OCI-LY1 (cell line): ENCODE results near the gene CPSF4L.
A peak's percentile ranks its signal among the peaks of the same experiment; 100 is the strongest.

Experiments used
- H2AFZ ChIP-seq: fragments of 200-600 bp; sonication (generic), shearing (Covaris generic); 2 replicates; pipeline ENCODE4 v1.6.0; 2014; ENCODE audit warnings: antibody characterized with exemption, mild to moderate bottlenecking, low read length
- H3F3A ChIP-seq: fragments of 200-600 bp; sonication (generic), shearing (Covaris generic); 2 replicates; pipeline ENCODE4 v1.6.0; 2014; ENCODE audit warnings: mild to moderate bottlenecking, antibody characterized with exemption, low read length, moderate library complexity; ENCODE audit not compliant: insufficient read depth
- H3K27ac ChIP-seq: fragments of 200-600 bp; sonication (generic); 2 replicates; pipeline ENCODE4 v1.5.1; 2014; ENCODE audit warnings: low read length, mixed run types, mild to moderate bottlenecking, low read depth; ENCODE audit not compliant: poor library complexity, severe bottlenecking
- H3K27me3 ChIP-seq: fragments of 200-600 bp; sonication (generic); 2 replicates; pipeline ENCODE4 v1.6.0; 2014; ENCODE audit warnings: antibody characterized with exemption, mild to moderate bottlenecking, low read length, moderate library complexity; ENCODE audit not compliant: insufficient read depth
- H3K36me3 ChIP-seq: fragments of 200-600 bp; sonication (generic); 2 replicates; pipeline ENCODE4 v1.6.1; 2014; ENCODE audit warnings: mild to moderate bottlenecking, antibody characterized with exemption, low read length, moderate library complexity, mixed read lengths; ENCODE audit not compliant: insufficient read depth
- H3K4me1 ChIP-seq: fragments of 200-600 bp; sonication (generic); 2 replicates; pipeline ENCODE4 v1.5.1; 2014; ENCODE audit warnings: mild to moderate bottlenecking, low read length, moderate library complexity; ENCODE audit not compliant: insufficient read depth, severe bottlenecking
- H3K4me2 ChIP-seq: fragments of 200-600 bp; sonication (generic), shearing (Covaris generic); 2 replicates; pipeline ENCODE4 v1.6.1; 2014; ENCODE audit warnings: low read length
- H3K4me3 ChIP-seq: fragments of 200-600 bp; sonication (generic); 2 replicates; pipeline ENCODE4 v1.5.1; 2014; ENCODE audit warnings: low read length, low read depth, mild to moderate bottlenecking, mixed read lengths; ENCODE audit not compliant: poor library complexity, severe bottlenecking
- H3K79me2 ChIP-seq: fragments of 200-600 bp; shearing (Covaris generic); 2 replicates; pipeline ENCODE4 v1.6.1; 2016; ENCODE audit warnings: mixed run types, low read length, mixed read lengths; ENCODE audit not compliant: insufficient read depth
- H3K9ac ChIP-seq: fragments of 200-600 bp; sonication (generic), shearing (Covaris generic); 2 replicates; pipeline ENCODE4 v1.6.1; 2014; ENCODE audit warnings: mild to moderate bottlenecking, low read length, mixed read lengths
- H3K9me2 ChIP-seq: fragments of 200-600 bp; sonication (generic), shearing (Covaris generic); 2 replicates; pipeline ENCODE4 v1.6.1; 2014; ENCODE audit warnings: low read depth, mild to moderate bottlenecking, low read length, mixed read lengths
- H3K9me3 ChIP-seq: fragments of 200-600 bp; shearing (Covaris generic); 2 replicates; pipeline ENCODE4 v1.6.1; 2014; ENCODE audit warnings: low read length, mixed read lengths
- H4K20me1 ChIP-seq: fragments of 200-600 bp; sonication (generic), shearing (Covaris generic); 2 replicates; pipeline ENCODE4 v1.6.0; 2016; ENCODE audit warnings: mild to moderate bottlenecking, low read length; ENCODE audit not compliant: insufficient read depth
- EZH2 ChIP-seq: fragments of 200-600 bp; sonication (generic), shearing (Covaris generic); IDR thresholded peaks from 2 replicates; pipeline ENCODE4 v1.8.0; 2017; ENCODE audit warnings: borderline replicate concordance, mixed run types, mild to moderate bottlenecking, antibody characterized with exemption, low read length, moderate library complexity, mixed read lengths
- TF ChIP-seq, protein P1 (sequence below): fragments of 200-600 bp; sonication (generic), shearing (Covaris generic); IDR thresholded peaks from 2 replicates; pipeline ENCODE4 v1.5.1; 2017; ENCODE audit warnings: mild to moderate bottlenecking, antibody characterized with exemption, low read length, moderate library complexity, mixed read lengths

The CPSF4L gene

DNA sequence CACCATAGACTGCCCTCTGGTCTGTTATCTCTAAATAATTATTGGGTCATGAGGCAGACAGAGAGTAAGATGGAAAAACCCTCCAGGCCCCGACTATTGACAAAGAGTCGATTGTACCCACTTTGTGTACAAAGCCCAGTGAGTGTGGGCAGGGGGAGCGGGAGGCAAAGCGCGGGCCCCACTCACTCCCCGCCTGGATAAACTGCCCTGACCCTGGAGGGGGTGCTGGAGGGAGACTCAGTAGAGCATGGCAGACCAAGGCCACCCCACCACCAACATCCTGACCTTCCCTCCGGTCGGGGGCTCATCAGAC lies 11.2 kb upstream of the CPSF4L start:
- no peaks in the 10 kb centered on the region for H3F3A ChIP-seq
- H3K9me3 ChIP-seq, result no peaks in the 10 kb centered on the region
- no peaks in the 10 kb centered on the region for H3K36me3 ChIP-seq
- no peak overlapping the region for H3K9ac ChIP-seq
- H3K4me2 ChIP-seq, result no peak overlapping the region
- H2AFZ ChIP-seq, result no peak overlapping the region
- H3K27ac ChIP-seq, result no peak overlapping the region
- no peaks in the 10 kb centered on the region for H3K4me1 ChIP-seq
- no peaks in the 10 kb centered on the region for H4K20me1 ChIP-seq
- TF ChIP-seq, protein P1, sequence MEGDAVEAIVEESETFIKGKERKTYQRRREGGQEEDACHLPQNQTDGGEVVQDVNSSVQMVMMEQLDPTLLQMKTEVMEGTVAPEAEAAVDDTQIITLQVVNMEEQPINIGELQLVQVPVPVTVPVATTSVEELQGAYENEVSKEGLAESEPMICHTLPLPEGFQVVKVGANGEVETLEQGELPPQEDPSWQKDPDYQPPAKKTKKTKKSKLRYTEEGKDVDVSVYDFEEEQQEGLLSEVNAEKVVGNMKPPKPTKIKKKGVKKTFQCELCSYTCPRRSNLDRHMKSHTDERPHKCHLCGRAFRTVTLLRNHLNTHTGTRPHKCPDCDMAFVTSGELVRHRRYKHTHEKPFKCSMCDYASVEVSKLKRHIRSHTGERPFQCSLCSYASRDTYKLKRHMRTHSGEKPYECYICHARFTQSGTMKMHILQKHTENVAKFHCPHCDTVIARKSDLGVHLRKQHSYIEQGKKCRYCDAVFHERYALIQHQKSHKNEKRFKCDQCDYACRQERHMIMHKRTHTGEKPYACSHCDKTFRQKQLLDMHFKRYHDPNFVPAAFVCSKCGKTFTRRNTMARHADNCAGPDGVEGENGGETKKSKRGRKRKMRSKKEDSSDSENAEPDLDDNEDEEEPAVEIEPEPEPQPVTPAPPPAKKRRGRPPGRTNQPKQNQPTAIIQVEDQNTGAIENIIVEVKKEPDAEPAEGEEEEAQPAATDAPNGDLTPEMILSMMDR, result no peak
- no peak for TF ChIP-seq EZH2
- H3K27me3 ChIP-seq, result no peaks in the 10 kb centered on the region
- H3K79me2 ChIP-seq, result no peaks in the 10 kb centered on the region
- no peaks in the 10 kb centered on the region for H3K9me2 ChIP-seq
- no peak overlapping the region for H3K4me3 ChIP-seq

DNA sequence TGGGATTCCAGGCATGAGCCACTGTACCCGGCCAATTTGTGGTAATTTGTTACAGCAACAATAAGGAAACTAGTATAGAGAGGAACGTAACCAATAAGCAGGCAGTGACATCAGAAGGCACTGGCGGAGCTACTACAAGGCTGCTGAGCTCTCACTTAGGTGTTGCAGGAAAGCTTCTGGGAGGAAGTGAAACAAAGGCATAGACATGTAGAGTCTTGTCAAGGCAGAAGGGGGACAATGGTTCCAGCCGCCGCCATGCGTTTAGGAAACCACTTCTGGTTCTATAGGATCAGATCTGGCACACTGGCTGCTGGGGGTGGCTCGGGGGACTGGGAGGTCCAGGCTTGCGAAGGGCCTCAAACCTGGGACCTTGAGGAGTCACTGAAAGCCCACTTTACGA lies 9.4 kb upstream of the CPSF4L start:
- H3K4me3 ChIP-seq, result no peak overlapping the region
- no peak overlapping the region for H3K27ac ChIP-seq
- no peak overlapping the region for H2AFZ ChIP-seq
- peak overlapping the region; percentile 3; the same call in 1 of the 2 replicates for H3K4me2 ChIP-seq
- H3K79me2 ChIP-seq, result no peaks in the 10 kb centered on the region
- H3K9me2 ChIP-seq, result no peaks in the 10 kb centered on the region
- H3K27me3 ChIP-seq, result no peaks in the 10 kb centered on the region
- H4K20me1 ChIP-seq, result no peaks in the 10 kb centered on the region
- no peaks in the 10 kb centered on the region for H3K4me1 ChIP-seq
- H3F3A ChIP-seq, result no peaks in the 10 kb centered on the region
- TF ChIP-seq, protein P1, result no peak
- no peak for TF ChIP-seq EZH2
- no peaks in the 10 kb centered on the region for H3K36me3 ChIP-seq
- H3K9me3 ChIP-seq, result no peaks in the 10 kb centered on the region
- no peak overlapping the region for H3K9ac ChIP-seq

DNA sequence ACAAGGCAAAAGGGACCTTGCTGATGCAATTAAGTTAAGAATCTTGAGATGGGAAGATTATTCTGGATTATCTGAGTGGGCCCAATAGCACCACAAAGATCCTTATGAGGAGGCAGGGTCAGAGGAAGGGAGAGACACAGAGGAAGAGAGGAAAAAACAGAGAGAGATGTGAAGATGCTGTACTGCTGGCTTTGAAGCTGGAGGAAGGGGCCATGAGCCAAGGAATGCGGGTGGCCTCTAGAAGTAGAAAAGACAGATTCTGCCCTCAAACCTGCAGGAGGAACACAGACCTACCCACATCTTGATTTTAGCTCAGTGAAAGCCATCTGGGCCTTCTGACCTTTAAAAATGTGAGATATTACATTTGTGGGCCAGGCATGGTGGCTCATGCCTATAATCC lies 8.1 kb upstream of the CPSF4L start:
- TF ChIP-seq, protein P1, result no peak
- no peak for TF ChIP-seq EZH2
- Histone ChIP-seq H3K4me3 (no peak overlapping the region), H2AFZ (no peak overlapping the region), H3K9ac (no peak overlapping the region), H3K9me3 (no peaks in the 10 kb centered on the region), H3K4me1 (no peaks in the 10 kb centered on the region), H3K9me2 (no peaks in the 10 kb centered on the region), H3K27me3 (no peaks in the 10 kb centered on the region; the same call in 1 of the 2 replicates), H3K79me2 (no peaks in the 10 kb centered on the region), H3K27ac (no peak overlapping the region), H4K20me1 (no peaks in the 10 kb centered on the region), H3K4me2 (no peak overlapping the region), H3K36me3 (no peaks in the 10 kb centered on the region), H3F3A (no peaks in the 10 kb centered on the region)
